ENCODE measurements around the gene HMCN1. TPM values are rescaled to one million over a fixed set of nuclear protein-coding genes. Genes with fewer than 3 reads are reported as not detected.
"Not testable (repeated sequence)": the region's sequence is repeated elsewhere in the genome, so short reads cannot be mapped to it uniquely, and the experiment has no call there.

The HMCN1 gene
- total RNA-seq, 1 donor from 2014 or later: 0.22 TPM

DNA sequence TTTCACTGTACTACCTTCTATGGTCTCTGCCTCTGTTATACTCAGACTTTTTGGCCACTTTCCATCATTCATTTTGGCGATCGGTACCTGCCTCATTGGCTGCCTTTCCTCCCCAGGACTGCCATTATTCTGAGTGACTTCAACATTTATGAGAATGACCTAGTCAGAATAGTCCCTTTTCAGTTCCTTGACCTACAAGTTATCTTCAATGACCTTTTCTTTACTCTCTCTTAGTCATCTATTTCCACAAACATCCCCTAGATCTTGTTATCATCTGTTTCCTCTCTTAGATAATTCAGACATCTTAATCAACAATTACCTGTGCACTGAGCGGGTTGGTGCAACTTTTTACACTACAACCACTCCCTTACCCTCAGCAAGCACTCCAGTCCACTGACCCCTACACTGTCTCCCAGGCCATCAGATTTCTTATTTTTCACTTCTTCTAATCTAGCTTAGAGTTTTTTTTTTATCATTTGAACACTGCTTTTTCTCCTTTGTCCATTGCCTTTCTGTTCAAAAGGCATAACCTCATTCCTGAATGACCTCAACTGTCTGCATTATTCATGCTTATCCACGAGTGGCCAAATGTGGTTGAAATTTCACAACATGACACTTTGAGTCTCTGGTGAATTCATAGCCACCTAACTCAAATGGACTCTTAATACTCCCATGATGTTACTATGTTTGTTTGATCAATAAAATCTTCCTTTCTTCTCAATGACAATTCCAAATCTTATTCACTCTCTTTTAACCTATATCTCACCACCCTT is 112.7 kb downstream of the HMCN1 start:
- intact Hi-C loops (cut with micrococcal nuclease): no loop called here

DNA sequence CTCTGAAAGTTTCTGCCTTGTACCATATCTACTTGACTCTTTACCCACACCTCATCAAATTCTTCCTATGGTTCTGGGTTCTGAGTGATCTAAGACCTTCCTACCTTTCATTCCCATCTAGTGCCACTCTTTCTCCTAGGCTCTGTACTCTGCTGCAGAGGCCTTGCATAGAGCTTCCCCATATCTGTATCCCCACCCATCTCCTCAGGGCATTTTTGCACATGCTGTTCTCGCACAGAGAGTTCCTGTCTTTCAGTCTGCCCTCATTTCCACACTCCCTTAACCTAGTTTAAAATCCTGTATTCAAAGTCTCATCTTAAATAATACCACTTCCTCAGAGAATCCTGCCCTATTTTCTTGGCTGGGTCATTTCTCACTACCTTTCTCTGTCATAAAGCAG is 114.8 kb downstream of the HMCN1 start:
- intact Hi-C loops (cut with micrococcal nuclease): no loop called here

DNA sequence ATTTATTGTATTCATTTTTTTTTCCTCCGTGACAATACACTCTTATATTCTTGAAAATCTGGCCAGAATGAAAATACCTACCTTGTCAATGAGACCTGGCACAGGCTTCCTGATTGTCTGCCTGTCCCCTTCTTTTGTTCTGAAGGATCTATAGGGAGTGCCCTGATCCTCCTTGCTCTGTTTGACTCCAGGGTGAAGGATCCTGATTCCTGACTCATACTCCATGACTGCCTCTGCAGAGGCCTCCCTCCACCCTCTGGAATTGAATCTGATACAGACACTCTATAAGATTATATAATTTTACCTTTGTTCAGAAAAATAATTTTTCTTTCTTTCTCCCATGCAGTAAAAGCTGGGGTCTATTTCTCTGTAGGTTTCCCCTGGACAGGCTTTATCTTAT is 116.2 kb downstream of the HMCN1 start:
- intact Hi-C loops (cut with micrococcal nuclease): no loop called here

DNA sequence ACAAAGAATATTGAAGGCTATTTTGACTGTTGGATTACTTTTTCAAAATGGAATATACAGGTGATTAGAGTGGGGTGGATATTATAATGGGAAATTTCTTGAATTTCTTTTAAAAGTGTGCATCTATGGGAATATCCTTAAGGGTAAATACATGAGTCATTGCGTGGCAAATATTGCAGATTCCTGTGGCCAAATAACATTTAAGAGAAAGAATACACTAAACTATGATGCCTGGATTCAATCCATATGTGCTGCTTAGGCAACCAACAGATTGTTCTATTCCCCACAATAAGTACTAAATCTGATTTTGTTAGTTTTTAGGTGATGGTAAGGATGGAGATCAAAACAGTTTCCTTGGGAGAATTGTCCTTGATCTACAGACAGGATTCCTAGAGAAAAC is 119.5 kb downstream of the HMCN1 start:
- intact Hi-C loops (cut with micrococcal nuclease): no loop called here

DNA sequence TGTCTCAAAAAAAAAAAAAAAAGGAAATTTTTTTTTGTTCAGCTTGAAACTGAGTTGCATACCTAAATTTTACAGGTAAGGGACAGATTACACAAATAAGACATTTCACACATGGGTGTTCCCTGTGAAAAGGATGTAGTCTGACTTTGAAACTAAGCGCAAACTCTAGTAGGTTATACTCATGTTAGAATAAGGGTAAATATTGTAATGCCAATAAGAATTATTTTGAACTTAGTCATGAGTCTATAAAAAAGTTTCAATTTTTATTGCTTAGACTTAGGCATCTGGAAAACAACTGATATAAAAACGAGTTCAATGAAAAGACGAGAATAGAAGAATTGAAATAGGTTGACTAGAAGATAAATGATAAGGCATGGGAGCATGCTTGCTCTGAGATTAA is 122.3 kb downstream of the HMCN1 start:
- intact Hi-C loops (cut with micrococcal nuclease): no loop called here

DNA sequence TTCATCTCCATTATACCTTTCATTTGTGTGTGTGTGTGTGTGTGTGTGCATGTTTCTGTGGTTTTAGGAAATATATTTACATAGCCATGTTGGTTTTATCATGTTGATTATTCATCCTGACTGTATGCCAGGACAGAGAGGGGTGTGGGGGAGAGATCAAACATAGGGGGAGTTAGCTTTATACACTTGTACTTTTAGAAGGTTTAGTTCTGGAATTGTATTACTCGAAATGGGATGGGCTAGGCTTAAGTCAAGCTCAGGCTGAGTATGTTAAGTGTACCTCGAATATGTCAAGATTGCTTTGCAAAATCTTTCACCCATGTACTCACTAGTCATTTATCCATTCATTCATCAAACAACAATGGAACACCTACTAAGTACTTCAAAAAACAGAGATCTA is 123.3 kb downstream of the HMCN1 start:
- intact Hi-C loops (cut with micrococcal nuclease): no loop called here

DNA sequence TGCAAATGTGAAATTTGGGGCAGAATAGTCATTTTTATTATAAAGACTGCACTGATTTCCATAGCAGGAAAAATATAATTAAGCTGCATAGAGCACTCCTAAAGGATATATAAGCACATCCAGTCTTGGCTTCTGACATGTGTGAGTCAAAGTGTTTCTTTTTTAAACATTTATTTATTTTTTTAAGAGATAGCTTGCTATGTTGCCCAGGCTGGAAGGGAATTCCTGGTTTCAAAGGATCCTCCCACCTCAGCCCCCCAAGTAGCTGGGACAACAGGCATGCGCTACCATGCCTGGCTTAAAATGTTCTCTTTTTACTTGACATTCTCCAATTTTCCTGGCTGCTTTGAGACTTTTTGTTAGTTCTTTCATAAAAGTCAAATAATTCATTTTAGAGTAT is 126.1 kb downstream of the HMCN1 start:
- intact Hi-C loops (cut with micrococcal nuclease): no loop called here

DNA sequence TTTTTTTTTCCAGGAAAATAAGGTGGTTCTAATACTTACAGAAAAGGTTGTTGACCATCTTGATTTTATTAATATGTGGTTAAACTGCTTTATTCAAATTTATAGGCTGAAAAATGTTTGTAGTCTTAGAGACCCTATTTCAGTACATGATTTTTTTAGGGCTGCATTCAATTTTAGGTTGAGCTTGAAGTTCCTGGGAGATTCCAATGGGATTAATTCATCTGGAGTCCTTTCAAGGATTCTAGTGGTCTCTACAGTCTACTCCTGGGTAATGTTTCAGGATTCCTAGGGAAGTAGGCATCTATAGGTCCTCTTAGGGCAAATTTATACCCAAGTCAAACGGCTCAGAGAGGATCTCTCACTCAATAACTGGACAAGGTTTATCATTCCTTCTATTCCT is 126.7 kb downstream of the HMCN1 start:
- intact Hi-C loops (cut with micrococcal nuclease): no loop called here

DNA sequence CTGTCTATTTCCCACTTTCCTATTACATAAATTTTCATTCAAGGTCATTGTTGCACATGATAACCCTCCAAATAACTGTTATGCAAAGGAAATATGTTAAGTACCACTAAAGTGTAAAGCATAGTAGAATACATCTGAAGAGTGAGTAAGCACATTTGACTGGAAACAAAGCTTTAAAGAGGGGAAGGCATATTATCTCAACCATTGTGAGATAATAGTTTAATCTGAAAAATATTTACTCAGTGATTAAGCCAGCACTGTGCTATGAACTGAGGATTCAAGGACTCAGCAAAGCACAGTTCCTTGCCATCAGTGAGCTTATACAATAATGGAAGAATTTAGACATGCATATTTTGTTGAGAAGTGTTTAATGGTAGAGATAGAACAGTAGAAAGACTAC is 127.4 kb downstream of the HMCN1 start:
- intact Hi-C loops (cut with micrococcal nuclease): no loop called here

DNA sequence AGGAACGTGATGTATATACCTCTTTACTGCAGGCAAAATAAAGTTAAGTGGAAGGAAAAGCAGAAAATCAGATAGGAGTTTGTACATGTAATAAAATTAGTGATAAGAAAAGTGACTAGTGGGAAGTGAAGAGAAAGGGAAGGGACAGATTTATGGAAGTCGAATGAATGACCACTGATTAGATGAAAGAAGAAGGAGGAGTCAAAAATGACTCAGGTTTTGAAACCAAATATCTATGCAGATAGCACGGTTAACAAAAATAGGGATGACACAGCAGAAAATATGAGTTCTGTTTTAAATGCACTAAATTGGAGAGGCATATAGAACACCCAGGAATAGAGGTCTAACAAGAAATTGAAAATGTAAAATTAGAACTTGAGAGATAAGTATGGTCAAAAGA is 128.0 kb downstream of the HMCN1 start:
- intact Hi-C loops (cut with micrococcal nuclease): no loop called here

DNA sequence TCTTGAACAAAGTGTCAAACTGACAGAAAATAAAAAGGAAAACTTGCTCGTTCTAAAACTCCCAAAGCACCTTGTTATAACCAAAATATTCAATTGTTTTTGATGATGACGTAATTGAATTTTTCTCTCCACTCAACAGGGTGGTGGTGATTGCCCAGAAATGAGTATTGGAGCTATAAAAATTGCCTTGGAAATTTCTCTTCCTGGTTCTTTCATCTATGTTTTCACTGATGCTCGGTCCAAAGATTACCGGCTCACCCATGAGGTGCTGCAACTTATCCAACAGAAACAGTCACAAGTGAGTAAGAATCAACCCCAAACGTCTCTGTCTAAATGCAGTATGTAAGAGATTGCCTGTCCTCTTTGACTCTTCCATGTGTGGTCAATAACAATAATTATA is 130.1 kb downstream of the HMCN1 start:
- intact Hi-C loops (cut with micrococcal nuclease): no loop called here

DNA sequence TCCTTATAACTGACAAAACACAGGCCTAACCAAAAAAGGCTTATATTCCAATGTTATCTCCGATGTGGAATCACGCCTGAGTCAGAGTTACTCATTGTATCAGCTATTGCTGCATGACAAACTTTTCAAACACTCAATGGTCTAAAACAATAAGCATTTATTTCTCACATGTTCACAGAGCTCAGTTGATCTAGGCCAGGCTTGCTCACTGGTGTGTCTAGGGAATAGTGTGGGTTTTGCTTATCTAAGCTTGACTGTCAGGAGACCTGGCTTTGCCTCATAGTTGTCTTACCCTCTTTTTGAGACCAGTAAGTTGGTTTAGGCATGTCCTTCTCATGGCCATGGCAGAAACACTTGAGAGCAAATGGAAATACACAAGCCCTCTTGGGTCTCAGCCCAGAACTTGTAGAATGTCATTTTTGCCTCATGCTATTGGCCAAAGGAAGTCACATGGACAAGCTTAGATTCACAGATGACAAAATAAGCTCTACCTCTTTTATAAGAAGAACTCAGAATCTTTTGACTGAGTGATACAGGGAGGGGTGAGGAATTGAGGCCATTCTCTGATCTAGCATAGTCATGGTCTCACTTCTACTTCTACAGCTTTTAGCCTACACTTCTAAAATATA is 130.8 kb downstream of the HMCN1 start:
- intact Hi-C loops (cut with micrococcal nuclease): no loop called here

DNA sequence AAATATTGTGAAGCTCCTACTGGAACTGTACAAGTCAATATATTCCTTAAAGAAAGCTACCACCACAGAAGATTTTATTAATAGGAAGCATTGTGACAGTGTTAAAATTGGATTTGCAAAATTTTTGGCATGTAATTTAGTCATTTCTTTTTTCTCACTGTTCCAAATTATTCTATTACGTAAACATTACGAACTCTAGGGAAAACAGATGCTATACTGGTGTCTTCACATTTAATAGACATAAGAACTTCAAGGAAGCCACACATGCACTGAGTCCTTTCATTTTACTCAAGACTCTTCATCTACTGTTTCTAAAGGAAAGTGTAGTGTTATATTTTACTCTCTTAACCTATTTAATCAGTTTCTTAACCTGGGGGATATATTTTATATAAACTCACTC is 135.4 kb downstream of the HMCN1 start:
- intact Hi-C loops (cut with micrococcal nuclease): no loop called here

DNA sequence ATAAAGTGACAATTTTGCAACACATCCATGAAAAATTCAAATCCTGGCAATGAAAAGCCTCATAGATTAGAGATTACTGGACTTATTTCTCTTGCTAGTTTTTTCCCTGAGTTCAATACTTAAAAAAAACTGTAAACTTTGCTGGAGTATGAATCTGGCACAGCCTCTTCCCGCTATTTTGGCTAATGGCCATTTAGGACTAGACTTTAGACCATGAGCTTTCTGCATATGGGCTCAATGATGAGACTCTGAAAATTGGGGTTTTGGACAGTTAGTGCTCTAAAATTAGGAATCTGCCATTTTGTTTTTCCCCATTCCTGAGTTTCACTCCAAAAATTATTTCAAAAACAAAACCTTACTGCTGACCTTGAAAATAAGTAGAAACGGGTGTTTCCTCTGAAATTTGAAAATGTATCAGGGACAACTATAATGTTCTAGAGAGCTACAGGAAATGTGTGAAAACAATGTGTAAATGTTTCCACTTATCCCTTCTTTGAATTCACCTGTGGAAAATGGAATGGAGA is 137.5 kb downstream of the HMCN1 start:
- intact Hi-C loops (cut with micrococcal nuclease): no loop called here

DNA sequence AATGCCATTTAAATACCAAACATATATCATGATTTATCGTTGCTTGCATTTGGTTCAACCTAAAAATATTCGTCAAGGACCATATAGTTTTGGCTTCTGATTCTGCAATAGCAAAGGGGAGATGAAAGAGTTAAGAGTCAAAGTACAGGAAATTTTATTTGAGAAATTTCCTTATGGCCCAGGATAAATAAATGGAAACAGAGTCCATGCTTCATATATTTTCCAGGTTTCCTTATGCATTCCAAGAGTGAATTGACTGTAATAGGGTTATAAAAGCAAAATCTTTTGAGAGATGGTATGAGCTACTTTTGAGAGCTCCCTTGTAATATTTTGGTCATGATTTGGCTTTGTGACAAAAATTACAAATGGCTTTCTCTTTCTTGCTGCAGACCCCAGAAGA is 140.1 kb downstream of the HMCN1 start:
- intact Hi-C loops (cut with micrococcal nuclease): no loop called here

DNA sequence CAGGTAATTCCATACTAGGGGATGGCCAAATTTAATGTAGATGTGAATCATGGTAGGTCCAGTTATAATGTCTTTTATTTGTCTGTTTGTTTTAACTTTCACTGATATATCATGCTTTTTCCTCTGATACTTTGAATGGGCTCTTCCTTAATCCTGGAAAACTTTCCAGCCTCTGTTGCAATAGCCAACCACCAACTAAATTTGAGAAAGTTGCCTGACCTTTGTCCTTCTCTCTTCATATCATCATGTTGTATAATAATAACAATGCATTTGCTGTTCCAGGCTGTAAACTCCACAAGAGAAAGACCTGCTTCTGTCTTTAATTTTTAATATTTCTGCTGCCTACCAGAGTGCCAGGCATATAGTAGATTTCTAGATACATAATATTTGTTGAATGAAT is 146.1 kb downstream of the HMCN1 start:
- intact Hi-C loops (cut with micrococcal nuclease): no loop called here

DNA sequence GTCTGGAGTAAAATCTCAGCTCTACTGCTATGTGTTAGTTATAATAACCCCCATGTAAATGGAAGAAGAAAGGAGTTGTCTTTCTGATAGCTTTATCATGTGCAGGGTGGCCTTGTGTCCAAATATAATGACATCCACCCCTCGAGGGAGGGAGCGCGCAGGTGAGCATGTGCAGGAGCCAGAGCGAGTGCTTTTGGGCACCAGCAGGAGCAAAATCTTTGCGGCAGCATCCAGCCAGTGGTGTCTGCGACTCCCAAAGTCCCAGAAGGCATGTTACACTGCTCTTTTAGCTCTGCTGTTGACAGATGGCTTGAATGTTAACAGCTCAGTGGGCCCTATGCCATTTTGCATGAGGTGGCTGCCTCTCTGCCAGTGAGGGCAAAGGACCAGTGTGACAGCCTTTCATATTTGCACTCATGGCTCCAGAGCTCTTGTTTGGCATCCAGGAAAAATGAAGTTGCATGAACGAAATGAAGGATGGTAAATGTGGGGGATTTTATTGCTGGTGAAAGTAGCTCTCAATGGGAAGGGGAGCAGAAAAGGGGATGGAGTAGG is 146.7 kb downstream of the HMCN1 start:
- intact Hi-C loops (cut with micrococcal nuclease): no loop called here

DNA sequence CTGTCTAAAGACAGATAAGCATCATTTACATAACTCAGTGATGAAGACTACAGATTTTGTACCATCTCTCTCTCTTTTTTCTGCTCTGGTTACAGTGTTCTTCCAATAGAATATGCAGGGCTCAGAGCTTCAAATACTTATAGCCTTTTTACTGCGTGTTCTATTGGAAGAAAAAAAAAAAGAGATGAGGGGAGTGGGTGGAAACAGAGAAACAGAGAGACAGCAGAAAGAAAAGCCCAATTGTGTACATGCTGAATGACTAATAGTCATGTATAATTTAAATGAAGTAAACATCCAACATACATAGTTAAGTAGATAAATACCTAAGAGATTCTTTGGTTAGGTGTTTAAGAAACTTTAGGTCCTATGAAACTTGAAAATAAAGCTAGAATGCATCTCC is 151.9 kb downstream of the HMCN1 start:
- intact Hi-C loops (cut with micrococcal nuclease): no loop called here

DNA sequence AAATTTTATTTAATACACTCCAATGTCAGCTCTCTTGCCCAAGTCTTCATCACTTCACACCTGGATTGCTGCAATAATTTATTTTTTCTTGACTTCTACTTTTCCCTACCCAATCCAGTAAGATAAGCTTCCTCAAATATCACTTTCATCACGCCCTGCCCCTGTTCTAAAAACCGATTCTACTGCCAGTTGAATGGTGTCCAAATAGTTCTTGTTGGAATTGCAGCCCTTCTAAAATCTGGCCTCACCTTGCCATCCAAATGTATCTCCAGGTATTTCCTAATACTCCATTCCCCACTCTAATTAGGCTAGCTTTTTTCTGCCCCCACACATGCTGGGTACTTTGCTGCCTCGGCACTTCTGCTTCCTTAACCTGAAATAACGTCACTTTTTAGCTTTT is 152.5 kb downstream of the HMCN1 start:
- intact Hi-C loops (cut with micrococcal nuclease): no loop called here

DNA sequence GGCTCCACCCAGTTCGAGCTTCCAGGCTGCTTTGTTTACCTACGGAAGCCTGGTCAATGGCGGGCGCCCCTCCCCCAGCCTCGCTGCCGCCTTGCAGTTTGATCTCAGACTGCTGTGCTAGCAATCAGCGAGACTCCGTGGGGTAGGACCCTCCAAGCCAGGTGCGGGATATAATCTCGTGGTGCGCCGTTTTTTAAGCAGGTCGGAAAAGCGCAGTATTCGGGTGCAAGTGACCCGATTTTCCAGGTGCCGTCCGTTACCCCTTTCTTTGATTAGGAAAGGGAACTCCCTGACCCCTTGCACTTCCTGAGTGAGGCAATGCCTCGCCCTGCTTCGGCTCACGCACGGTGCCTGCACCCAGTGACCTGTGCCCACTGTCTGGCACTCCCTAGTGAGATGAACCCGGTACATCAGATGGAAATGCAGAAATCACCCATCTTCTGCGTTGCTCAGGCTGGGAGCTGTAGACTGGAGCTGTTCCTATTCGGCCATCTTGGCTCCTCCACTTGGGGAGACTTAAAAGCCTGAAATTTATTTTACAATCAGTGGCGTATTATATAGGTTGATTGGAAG is 158.7 kb downstream of the HMCN1 start:
- intact Hi-C loops (cut with micrococcal nuclease): not testable (repeated sequence)

DNA sequence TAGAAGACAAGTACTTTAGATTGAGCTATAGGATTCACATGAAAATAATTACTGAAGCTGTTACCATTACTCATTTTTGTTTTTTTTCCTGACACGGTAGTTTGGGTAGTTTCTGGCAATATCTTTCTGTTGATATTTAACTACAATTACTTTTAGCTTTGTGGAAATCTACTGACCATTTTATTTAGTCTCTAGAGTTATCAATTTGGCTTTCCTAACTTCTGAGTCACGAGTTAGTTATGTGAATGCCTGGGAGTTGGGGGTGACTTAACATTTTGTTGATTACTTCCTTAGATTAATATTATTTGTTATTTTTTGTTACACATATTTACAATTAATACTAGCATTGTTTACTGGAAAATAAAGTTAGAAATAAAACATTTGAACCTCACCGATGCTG is 160.6 kb downstream of the HMCN1 start:
- intact Hi-C loops (cut with micrococcal nuclease): no loop called here

DNA sequence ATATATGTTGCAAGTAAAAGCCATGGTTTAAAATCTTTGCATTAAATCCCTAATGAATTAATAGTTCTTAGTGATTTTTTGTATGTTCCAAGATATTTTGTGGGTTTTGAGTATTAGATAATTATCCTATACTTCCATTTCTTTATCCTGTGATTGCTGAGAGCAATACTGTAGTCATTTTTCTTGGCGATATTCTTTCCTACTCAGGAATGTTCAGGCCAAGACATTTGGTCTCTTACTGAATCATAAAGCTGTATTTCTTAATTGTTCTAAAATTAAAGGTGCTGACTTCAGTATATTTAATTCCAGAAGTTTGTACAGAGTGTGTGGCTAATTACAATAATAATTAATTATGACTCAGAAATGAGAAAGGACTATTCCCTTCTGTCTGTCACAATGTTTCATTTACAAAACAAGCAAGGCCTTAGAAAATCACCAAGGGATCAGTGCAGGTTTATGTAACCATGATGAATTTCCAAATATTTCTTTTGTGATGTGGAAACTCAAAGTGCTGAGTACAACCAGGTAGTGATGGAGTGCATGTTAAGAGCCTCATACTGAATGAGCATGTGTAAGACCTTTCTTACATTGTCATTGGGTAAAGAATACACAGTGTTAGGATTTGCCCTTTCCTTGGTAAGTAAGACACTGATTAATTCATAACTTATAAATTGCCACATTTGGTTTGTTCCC is 161.2 kb downstream of the HMCN1 start:
- intact Hi-C loops (cut with micrococcal nuclease): no loop called here

All from T-helper 1 cell treated with Interleukin-12 subunit alpha and Interleukin-12 subunit beta and Interleukin-4 antibody, amounts not matched to agents 30 ng/mL and 1 ng/mL, for 36 hours (primary cell).